HepG2 (cell line): ENCODE results near the gene C3orf22. TPM values are rescaled to one million over a fixed set of nuclear protein-coding genes. Genes with fewer than 3 reads are reported as not detected.

Experiments used
- ATAC-seq: fragments of 200-7000 bp; cut with Tn5 transposase; 3 replicates; pipeline ENCODE4 v1.9.1; 2020; ENCODE audit warnings: mild to moderate bottlenecking, moderate library complexity
- BruUV-seq: library from RNA; stranded (reverse); fragments of 400-500 nt; replicated peaks from 2 replicates; lab custom pipeline; 2021; lab: Mats Ljungman, UMichigan
- CTCF ChIA-PET: fragments of 300-600 bp; formaldehyde crosslinking; extraction: SDS; loops from one replicate; lab custom pipeline; 2021; ENCODE audit warnings: low total read pairs, inconsistent platforms, low intra/inter-chr PET ratio; lab: Yijun Ruan, JAX
- POLR2A ChIA-PET: fragments of 350-600 bp; sonication (Branson Sonifier 250); formaldehyde crosslinking; loops from one replicate; lab custom pipeline; 2020; ENCODE audit warnings: antibody characterized with exemption, inconsistent platforms; lab: Yijun Ruan, JAX
- DNase-seq: peaks from one replicate; pipeline ENCODE4 v3.0.0-alpha.2; 2015; ENCODE audit warnings: low spot score
- FAIRE-seq: peaks from 3 replicates; lab custom pipeline; 2011; peaks lifted over from hg19 to GRCh38; lab: Jason Lieb, UNC
- H2AFZ ChIP-seq: one replicate; pipeline ENCODE4 v1.6.1; 2011; ENCODE audit warnings: low read length, inconsistent platforms
- H3K27ac ChIP-seq: fragments of 300-600 bp; 3 replicates; pipeline ENCODE4 v1.8.0; 2011; ENCODE audit warnings: mixed run types, mild to moderate bottlenecking, mixed read lengths, low read length, inconsistent platforms; ENCODE audit not compliant: insufficient read depth; ENCODE audit errors: extremely low read length
- H3K27me3 ChIP-seq, 2 experiments: fragments of 200-600 bp in 1 of 2; 2 replicates in 1 of 2; 3 replicates in 1 of 2; pipeline versions ENCODE4 v1.6.0 to v1.8.0; 2011; ENCODE audit warnings: low read length in 2 of 2, mild to moderate bottlenecking in 2 of 2, moderate library complexity in 2 of 2, inconsistent platforms in 1 of 2; ENCODE audit not compliant: insufficient read depth in 2 of 2, control insufficient read depth in 1 of 2
- H3K36me3 ChIP-seq, 2 experiments: fragments of 200-600 bp in 1 of 2; replicated peaks in 1 of 2; 2 replicates in 1 of 2; 3 replicates in 1 of 2; pipeline versions ENCODE4 v1.5.1 to v1.8.0; 2011; ENCODE audit warnings: low read length in 2 of 2, inconsistent platforms in 1 of 2; ENCODE audit not compliant: insufficient read depth in 2 of 2, control insufficient read depth in 1 of 2
- H3K4me1 ChIP-seq: 2 replicates; pipeline ENCODE4 v1.5.1; 2012; ENCODE audit warnings: low read length, inconsistent platforms; ENCODE audit not compliant: insufficient read depth
- H3K4me2 ChIP-seq: 2 replicates; pipeline ENCODE4 v1.6.0; 2011; ENCODE audit warnings: low read depth, low read length, inconsistent platforms
- H3K4me3 ChIP-seq, 3 experiments: fragments of 200-600 bp in 1 of 3; sonication (generic), shearing (Covaris generic) in 1 of 3; replicated peaks in 1 of 3; 2 replicates each; pipeline ENCODE4 v1.5.1; 2011 to 2016; ENCODE audit warnings: low read length in 3 of 3, inconsistent platforms in 2 of 3, low read depth in 2 of 3, mild to moderate bottlenecking in 2 of 3, control low read depth in 1 of 3, mixed read lengths in 1 of 3; ENCODE audit not compliant: insufficient read depth in 1 of 3
- H3K79me2 ChIP-seq: one replicate; pipeline ENCODE4 v1.6.1; 2011; ENCODE audit warnings: low read length, inconsistent platforms; ENCODE audit not compliant: insufficient read depth
- H3K9ac ChIP-seq: 2 replicates; pipeline ENCODE4 v1.6.0; 2011; ENCODE audit warnings: mild to moderate bottlenecking, low read depth, low read length, inconsistent platforms; ENCODE audit not compliant: insufficient read depth
- H3K9me3 ChIP-seq: 2 replicates; pipeline ENCODE4 v1.5.1; 2012; ENCODE audit warnings: mild to moderate bottlenecking, low read length
- H4K20me1 ChIP-seq: 2 replicates; pipeline ENCODE4 v1.6.0; 2011; ENCODE audit warnings: inconsistent platforms, mild to moderate bottlenecking, low read length, moderate library complexity; ENCODE audit not compliant: insufficient read depth
- HMGXB3 ChIP-seq: sonication (generic); formaldehyde crosslinking; IDR thresholded peaks from 2 replicates; pipeline ENCODE4 v1.4.0; 2020; ENCODE audit warnings: missing genetic modification reagents, borderline replicate concordance
- ZBTB33 ChIP-seq: sonication (generic); formaldehyde crosslinking; IDR thresholded peaks from 2 replicates; pipeline ENCODE4 v1.4.0; 2020; ENCODE audit warnings: missing genetic modification reagents
- ZFP91 ChIP-seq: sonication (generic); formaldehyde crosslinking; IDR thresholded peaks from 2 replicates; pipeline ENCODE4 v1.9.0; 2022; ENCODE audit warnings: missing genetic modification reagents, mild to moderate bottlenecking, borderline replicate concordance
- WGBS: methylation state at CpG from one replicate; pipeline ENCODE4 v1.1.6; 2017; ENCODE audit warnings: low lambda C conversion rate; 5-methylcytosine and 5-hydroxymethylcytosine counted together
- in situ Hi-C: cut with HindIII; loops from 2 replicates; pipeline ENCODE4 v1.10.0; 2017; ENCODE audit warnings: low pct_unique_long_range_greater_than_20kb; ENCODE audit not compliant: extremely low pct_ligation_motif_present
- intact Hi-C: fragments of 100-400 bp; cut with micrococcal nuclease; formaldehyde crosslinking; loops from one replicate; pipeline ENCODE4 v1.10.0; 2022; ENCODE audit not compliant: unreplicated experiment
- polyA plus RNA-seq, 8 experiments: library from polyadenylated mRNA; depleted of rRNA in 3 of 8; stranded (reverse) in 7 of 8; unstranded in 1 of 8; fragments of >200 nt; fragmentation: Illumina TruSeq in 4 of 8; extraction: Trizol in 4 of 8; gene quantifications; 2 replicates each; pipeline versions ENCODE4 v1.2.1 to v1.2.3, GENCODE V29; 2011 to 2016; ENCODE audit warnings: low read depth in 4 of 8, missing spikeins in 1 of 8, mixed read lengths in 1 of 8; ENCODE audit not compliant: insufficient read depth in 1 of 8
- total RNA-seq, 5 experiments: library from RNA; depleted of rRNA; stranded (reverse); fragments of >200 nt; fragmentation: Illumina TruSeq; extraction: Trizol; gene quantifications; 2 replicates each; pipeline ENCODE4 v1.2.3, GENCODE V29; 2016; ENCODE audit warnings: low read depth in 1 of 5

The C3orf22 gene
- total and polyA plus RNA-seq, 2 of the 13 experiments (the other 11 are each of a cell fraction or from before 2014, with no cell fraction given): not detected

GRCh38 chr3:126509597-126510307 lies 49.0 kb downstream of the C3orf22 start:
- WGBS: 68% methylated on average over 10 of the region's 18 CpGs
- DNase-seq (no peak), FAIRE-seq (no peak), ATAC-seq (no peak; the same call in 1 of the 3 replicates)
- Histone ChIP-seq H3K79me2 (no peaks in the 10 kb centered on the region), H4K20me1 (no peaks in the 10 kb centered on the region), H2AFZ (no peak overlapping the region), H3K4me2 (no peak overlapping the region), H3K4me3 (no peak overlapping the region), H3K4me1 (peaks cover 8% of the 10 kb centered on the region; the same call in 1 of the 2 replicates), H3K27me3 (peaks cover 0 to 3% of the 10 kb centered on the region in 2 experiments; a peak in 1 of 5 replicates), H3K9ac (no peak overlapping the region), H3K9me3 (no peaks in the 10 kb centered on the region), H3K27ac (no peak overlapping the region), H3K36me3 (no peaks in the 10 kb centered on the region)
- ChIA-PET POLR2A (interaction anchor here (1.3 kb wide), 1 partner anchor 9 kb away, joined by 3 read pairs; no protein-coding TSS in a partner anchor), CTCF (no interaction called here)
- intact Hi-C loops (no loop called here), in situ Hi-C loops (no loop called here)
- no TSS peak for BruUV-seq
- TF ChIP-seq ZBTB33 (CRISPR knock-in tag): peak; percentile 60; the same call in 1 of the 2 replicates
- 0 out of 2 replicates have a peak, but pooled peaks have one; percentile 8 for TF ChIP-seq ZFP91 (CRISPR knock-in tag)
- TF ChIP-seq HMGXB3 (CRISPR knock-in tag): no peak
